K562 (cell line): ENCODE results near the gene OSBPL3. TPM values are rescaled to one million over a fixed set of nuclear protein-coding genes. Genes with fewer than 3 reads are reported as not detected.

Experiments used
- HNRNPLL ChIP-seq: fragments of 200-400 bp; formaldehyde crosslinking; IDR thresholded peaks from 2 replicates; pipeline ENCODE4 v1.6.1; 2017; ENCODE audit warnings: low read length, low read depth, mild to moderate bottlenecking; ENCODE audit not compliant: poor library complexity, severe bottlenecking
- KAT7 ChIP-seq: sonication (generic); formaldehyde crosslinking; IDR thresholded peaks from 2 replicates; pipeline ENCODE4 v1.8.0; 2022; ENCODE audit warnings: missing genetic modification reagents, mild to moderate bottlenecking, borderline replicate concordance
- KLF6 ChIP-seq: fragments of 250-450 bp; sonication (Bioruptor Pico); IDR thresholded peaks from 2 replicates; pipeline ENCODE4 v1.4.0; 2020; ENCODE audit warnings: mild to moderate bottlenecking, moderate library complexity, borderline replicate concordance
- POLR2AphosphoS2 ChIP-seq: IDR thresholded peaks from 2 replicates; pipeline ENCODE4 v1.6.1; 2012; ENCODE audit warnings: low read length, improper control_type of control experiment
- SMAD2 ChIP-seq: fragments of 150-350 bp; IDR thresholded peaks from 2 replicates; pipeline ENCODE4 v1.6.1; 2014; ENCODE audit warnings: low read depth, mild to moderate bottlenecking, low read length
- SREBF1 ChIP-seq: fragments of 150-350 bp; IDR thresholded peaks from 2 replicates; pipeline ENCODE4 v1.6.1; 2014; ENCODE audit warnings: antibody characterized with exemption, low read depth, low read length, borderline replicate concordance
- TCF3 ChIP-seq: sonication (generic); formaldehyde crosslinking; IDR thresholded peaks from 2 replicates; pipeline ENCODE4 v1.4.0; 2020; ENCODE audit warnings: mild to moderate bottlenecking, missing genetic modification reagents
- WHSC1 ChIP-seq: IDR thresholded peaks from one replicate; pipeline ENCODE4 v1.6.1; 2012; ENCODE audit warnings: low read length, control low read depth, inconsistent platforms
- ZNF165 ChIP-seq: fragments of 250-450 bp; sonication (Bioruptor Pico); IDR thresholded peaks from 2 replicates; pipeline ENCODE4 v1.4.0; 2020; ENCODE audit warnings: borderline replicate concordance
- polyA plus RNA-seq, 8 experiments: library from polyadenylated mRNA; depleted of rRNA in 4 of 8; stranded (reverse) in 5 of 8; unstranded in 3 of 8; fragments of >200 nt; fragmentation: Nextera tagmentation in 2 of 8; fragmentation: Illumina TruSeq in 1 of 8; extraction: Ambion mirVana in 2 of 8; extraction: Trizol in 1 of 8; gene quantifications; 2 replicates each; pipeline versions ENCODE4 v1.2.1 to v1.2.3, GENCODE V29; 2011 to 2014; ENCODE audit warnings: inconsistent platforms in 1 of 8, missing spikeins in 1 of 8
- total RNA-seq, 7 experiments: library from RNA; depleted of rRNA in 6 of 7; stranded (reverse); fragments of >200 nt in 6 of 7; fragmentation: Illumina TruSeq in 2 of 7; extraction: Trizol in 2 of 7; gene quantifications; 2 replicates each; pipeline versions ENCODE4 v1.2.1 to v1.2.3, GENCODE V29; 2011 to 2021; ENCODE audit warnings: low replicate concordance in 1 of 7
- TF ChIP-seq, protein P1 (sequence below): fragments of 450-650 bp; IDR thresholded peaks from 2 replicates; pipeline ENCODE4 v1.6.1; 2016; ENCODE audit warnings: low read depth, mild to moderate bottlenecking, moderate library complexity
- TF ChIP-seq, protein P2 (sequence below): fragments of 250-450 bp; sonication (Bioruptor Pico); IDR thresholded peaks from 2 replicates; pipeline ENCODE4 v1.5.0; 2021
- TF ChIP-seq, protein P3 (sequence below): fragments of 250-450 bp; sonication (Bioruptor Pico); IDR thresholded peaks from 2 replicates; pipeline ENCODE4 v1.8.0; 2021; ENCODE audit warnings: moderate library complexity, mild to moderate bottlenecking, inconsistent platforms
- TF ChIP-seq, protein P4 (sequence below): fragments of 250-450 bp; sonication (Bioruptor Pico); IDR thresholded peaks from 2 replicates; pipeline ENCODE4 v1.4.0; 2020; ENCODE audit warnings: mild to moderate bottlenecking, moderate library complexity
- TF ChIP-seq, protein P5 (sequence below): sonication (generic); formaldehyde crosslinking; IDR thresholded peaks from 2 replicates; pipeline ENCODE4 v1.8.1; 2023; ENCODE audit warnings: mild to moderate bottlenecking, missing genetic modification reagents
- TF ChIP-seq, protein P6 (sequence below): fragments of 250-450 bp; sonication (Bioruptor Pico); IDR thresholded peaks from 2 replicates; pipeline ENCODE4 v1.5.0; 2021

The OSBPL3 gene
- total and polyA plus RNA-seq, 9 of the 15 experiments (the other 6 are each of a cell fraction or from before 2014, with no cell fraction given) = 4.8 to 37.2 (median 26.5) TPM

DNA sequence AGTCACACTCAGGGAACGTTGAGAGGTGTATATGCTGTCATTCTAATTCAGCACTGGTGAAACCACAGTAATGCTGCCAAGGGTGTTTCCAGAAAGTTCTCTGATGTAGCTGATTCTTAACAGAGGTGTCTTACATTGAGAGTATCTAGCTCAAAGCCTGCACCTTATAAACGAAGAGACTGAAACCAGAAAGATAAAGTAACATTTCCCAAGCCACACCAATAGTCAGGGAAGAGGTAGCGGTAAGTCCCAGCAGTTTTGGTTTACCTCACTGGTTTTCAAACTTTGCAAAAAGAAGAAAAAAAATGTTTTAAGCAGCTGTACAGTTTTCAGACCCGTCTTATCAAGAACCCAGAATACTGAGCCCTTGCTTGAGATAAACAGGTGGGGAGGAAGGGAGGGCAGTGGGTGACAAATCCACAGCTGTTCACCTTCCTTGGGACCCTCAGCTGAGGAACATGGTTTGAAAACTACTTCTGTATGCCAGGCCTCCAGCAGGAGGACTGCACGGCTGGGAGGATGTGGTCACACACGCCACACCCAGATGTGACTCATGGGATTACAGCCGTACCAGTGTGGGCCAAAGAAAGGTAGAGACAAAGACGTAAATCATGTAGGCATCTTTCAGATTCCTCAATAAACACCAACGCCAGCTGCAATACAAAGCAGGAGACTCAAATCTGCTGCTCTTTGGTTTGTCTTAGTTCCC lies 158.8 kb downstream of the OSBPL3 start (continued):
- no peak for TF ChIP-seq KAT7 (CRISPR knock-in tag)
- TF ChIP-seq WHSC1 = no peak
- TF ChIP-seq, protein P1, sequence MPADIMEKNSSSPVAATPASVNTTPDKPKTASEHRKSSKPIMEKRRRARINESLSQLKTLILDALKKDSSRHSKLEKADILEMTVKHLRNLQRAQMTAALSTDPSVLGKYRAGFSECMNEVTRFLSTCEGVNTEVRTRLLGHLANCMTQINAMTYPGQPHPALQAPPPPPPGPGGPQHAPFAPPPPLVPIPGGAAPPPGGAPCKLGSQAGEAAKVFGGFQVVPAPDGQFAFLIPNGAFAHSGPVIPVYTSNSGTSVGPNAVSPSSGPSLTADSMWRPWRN = 0 out of 2 replicates have a peak, but pooled peaks have one; percentile 23
- TF ChIP-seq, protein P2, sequence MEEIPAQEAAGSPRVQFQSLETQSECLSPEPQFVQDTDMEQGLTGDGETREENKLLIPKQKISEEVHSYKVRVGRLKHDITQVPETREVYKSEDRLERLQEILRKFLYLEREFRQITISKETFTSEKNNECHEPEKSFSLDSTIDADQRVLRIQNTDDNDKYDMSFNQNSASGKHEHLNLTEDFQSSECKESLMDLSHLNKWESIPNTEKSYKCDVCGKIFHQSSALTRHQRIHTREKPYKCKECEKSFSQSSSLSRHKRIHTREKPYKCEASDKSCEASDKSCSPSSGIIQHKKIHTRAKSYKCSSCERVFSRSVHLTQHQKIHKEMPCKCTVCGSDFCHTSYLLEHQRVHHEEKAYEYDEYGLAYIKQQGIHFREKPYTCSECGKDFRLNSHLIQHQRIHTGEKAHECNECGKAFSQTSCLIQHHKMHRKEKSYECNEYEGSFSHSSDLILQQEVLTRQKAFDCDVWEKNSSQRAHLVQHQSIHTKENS (CRISPR knock-in tag) = no peak
- TF ChIP-seq, protein P3, sequence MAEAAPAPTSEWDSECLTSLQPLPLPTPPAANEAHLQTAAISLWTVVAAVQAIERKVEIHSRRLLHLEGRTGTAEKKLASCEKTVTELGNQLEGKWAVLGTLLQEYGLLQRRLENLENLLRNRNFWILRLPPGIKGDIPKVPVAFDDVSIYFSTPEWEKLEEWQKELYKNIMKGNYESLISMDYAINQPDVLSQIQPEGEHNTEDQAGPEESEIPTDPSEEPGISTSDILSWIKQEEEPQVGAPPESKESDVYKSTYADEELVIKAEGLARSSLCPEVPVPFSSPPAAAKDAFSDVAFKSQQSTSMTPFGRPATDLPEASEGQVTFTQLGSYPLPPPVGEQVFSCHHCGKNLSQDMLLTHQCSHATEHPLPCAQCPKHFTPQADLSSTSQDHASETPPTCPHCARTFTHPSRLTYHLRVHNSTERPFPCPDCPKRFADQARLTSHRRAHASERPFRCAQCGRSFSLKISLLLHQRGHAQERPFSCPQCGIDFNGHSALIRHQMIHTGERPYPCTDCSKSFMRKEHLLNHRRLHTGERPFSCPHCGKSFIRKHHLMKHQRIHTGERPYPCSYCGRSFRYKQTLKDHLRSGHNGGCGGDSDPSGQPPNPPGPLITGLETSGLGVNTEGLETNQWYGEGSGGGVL = no peak
- TF ChIP-seq, protein P4, sequence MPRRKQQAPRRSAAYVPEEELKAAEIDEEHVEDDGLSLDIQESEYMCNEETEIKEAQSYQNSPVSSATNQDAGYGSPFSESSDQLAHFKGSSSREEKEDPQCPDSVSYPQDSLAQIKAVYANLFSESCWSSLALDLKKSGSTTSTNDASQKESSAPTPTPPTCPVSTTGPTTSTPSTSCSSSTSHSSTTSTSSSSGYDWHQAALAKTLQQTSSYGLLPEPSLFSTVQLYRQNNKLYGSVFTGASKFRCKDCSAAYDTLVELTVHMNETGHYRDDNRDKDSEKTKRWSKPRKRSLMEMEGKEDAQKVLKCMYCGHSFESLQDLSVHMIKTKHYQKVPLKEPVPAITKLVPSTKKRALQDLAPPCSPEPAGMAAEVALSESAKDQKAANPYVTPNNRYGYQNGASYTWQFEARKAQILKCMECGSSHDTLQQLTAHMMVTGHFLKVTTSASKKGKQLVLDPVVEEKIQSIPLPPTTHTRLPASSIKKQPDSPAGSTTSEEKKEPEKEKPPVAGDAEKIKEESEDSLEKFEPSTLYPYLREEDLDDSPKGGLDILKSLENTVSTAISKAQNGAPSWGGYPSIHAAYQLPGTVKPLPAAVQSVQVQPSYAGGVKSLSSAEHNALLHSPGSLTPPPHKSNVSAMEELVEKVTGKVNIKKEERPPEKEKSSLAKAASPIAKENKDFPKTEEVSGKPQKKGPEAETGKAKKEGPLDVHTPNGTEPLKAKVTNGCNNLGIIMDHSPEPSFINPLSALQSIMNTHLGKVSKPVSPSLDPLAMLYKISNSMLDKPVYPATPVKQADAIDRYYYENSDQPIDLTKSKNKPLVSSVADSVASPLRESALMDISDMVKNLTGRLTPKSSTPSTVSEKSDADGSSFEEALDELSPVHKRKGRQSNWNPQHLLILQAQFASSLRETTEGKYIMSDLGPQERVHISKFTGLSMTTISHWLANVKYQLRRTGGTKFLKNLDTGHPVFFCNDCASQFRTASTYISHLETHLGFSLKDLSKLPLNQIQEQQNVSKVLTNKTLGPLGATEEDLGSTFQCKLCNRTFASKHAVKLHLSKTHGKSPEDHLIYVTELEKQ (CRISPR knock-in tag) = no peak
- TF ChIP-seq KLF6 (CRISPR knock-in tag) = peak; percentile 86
- TF ChIP-seq TCF3 (CRISPR knock-in tag) = peak; percentile 61; the same call in 1 of the 2 replicates
- TF ChIP-seq SMAD2 = no peak
- TF ChIP-seq, protein P5, sequence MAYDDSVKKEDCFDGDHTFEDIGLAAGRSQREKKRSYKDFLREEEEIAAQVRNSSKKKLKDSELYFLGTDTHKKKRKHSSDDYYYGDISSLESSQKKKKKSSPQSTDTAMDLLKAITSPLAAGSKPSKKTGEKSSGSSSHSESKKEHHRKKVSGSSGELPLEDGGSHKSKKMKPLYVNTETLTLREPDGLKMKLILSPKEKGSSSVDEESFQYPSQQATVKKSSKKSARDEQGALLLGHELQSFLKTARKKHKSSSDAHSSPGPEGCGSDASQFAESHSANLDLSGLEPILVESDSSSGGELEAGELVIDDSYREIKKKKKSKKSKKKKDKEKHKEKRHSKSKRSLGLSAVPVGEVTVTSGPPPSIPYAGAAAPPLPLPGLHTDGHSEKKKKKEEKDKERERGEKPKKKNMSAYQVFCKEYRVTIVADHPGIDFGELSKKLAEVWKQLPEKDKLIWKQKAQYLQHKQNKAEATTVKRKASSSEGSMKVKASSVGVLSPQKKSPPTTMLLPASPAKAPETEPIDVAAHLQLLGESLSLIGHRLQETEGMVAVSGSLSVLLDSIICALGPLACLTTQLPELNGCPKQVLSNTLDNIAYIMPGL (CRISPR knock-in tag) = no peak
- TF ChIP-seq ZNF165 (CRISPR knock-in tag) = no peak
- TF ChIP-seq, protein P6, sequence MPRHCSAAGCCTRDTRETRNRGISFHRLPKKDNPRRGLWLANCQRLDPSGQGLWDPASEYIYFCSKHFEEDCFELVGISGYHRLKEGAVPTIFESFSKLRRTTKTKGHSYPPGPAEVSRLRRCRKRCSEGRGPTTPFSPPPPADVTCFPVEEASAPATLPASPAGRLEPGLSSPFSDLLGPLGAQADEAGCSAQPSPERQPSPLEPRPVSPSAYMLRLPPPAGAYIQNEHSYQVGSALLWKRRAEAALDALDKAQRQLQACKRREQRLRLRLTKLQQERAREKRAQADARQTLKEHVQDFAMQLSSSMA (CRISPR knock-in tag) = no peak
- no peak for TF ChIP-seq POLR2AphosphoS2
- no peak for TF ChIP-seq HNRNPLL
- no peak for TF ChIP-seq SREBF1
